Stimulated activated CD8-positive, alpha-beta memory T cell treated with anti-CD3 and anti-CD28 coated beads, Interleukin-12 subunit alpha, Interleukin-12 subunit beta, amount 100 ng/mL, for 4 hours (primary cell): Measurements from ENCODE around the gene BTG2.
"Not testable (repeated sequence)": the region's sequence is repeated elsewhere in the genome, so short reads cannot be mapped to it uniquely, and the experiment has no call there.

ENCODE experiments used
- DNase-seq: peaks from one replicate; pipeline ENCODE4 v3.0.0-alpha.2; 2020; ENCODE audit warnings: low read depth

BTG2 gene

GRCh38 chr1:203295796-203296195, 9.5 kb upstream of the BTG2 start:
- no peak for DNase-seq

- DNase-seq = no peak
Measured at GRCh38 chr1:203296460-203297073, 8.8 kb upstream of the BTG2 start.

- no peak for DNase-seq
Measured at GRCh38 chr1:203299169-203299568, 6.2 kb upstream of the BTG2 start.

GRCh38 chr1:203299719-203300429, 5.4 kb upstream of the BTG2 start:
- not testable (repeated sequence) for DNase-seq

GRCh38 chr1:203300441-203301330, 4.6 kb upstream of the BTG2 start:
- no peak for DNase-seq

- no peak for DNase-seq
Measured at GRCh38 chr1:203301331-203301668, 4.0 kb upstream of the BTG2 start.

- no peak for DNase-seq
Measured at GRCh38 chr1:203302456-203302855, 2.9 kb upstream of the BTG2 start.

- no peak for DNase-seq
Measured at GRCh38 chr1:203302894-203303293, 2.4 kb upstream of the BTG2 start.

- no peak for DNase-seq
Measured at GRCh38 chr1:203304391-203304918, 864 bp upstream of the BTG2 start.

- DNase-seq = no peak
Measured at GRCh38 chr1:203305809-203306088, 430 bp downstream of the BTG2 start.

GRCh38 chr1:203306089-203306964, 1.0 kb downstream of the BTG2 start:
- no peak for DNase-seq

- no peak for DNase-seq
Measured at GRCh38 chr1:203306965-203307541, 1.7 kb downstream of the BTG2 start.

- DNase-seq = no peak
Measured at GRCh38 chr1:203307641-203308126, 2.4 kb downstream of the BTG2 start.

GRCh38 chr1:203308328-203308922, 3.1 kb downstream of the BTG2 start:
- DNase-seq = no peak

- DNase-seq = no peak
Measured at GRCh38 chr1:203308923-203309331, 3.6 kb downstream of the BTG2 start.

- no peak for DNase-seq
Measured at GRCh38 chr1:203311368-203312301, 6.3 kb downstream of the BTG2 start.

GRCh38 chr1:203314025-203314759, 8.9 kb downstream of the BTG2 start:
- not testable (repeated sequence) for DNase-seq

- no peak for DNase-seq
Measured at GRCh38 chr1:203316626-203317093, 11.3 kb downstream of the BTG2 start.
